C4-2B (cell line): ENCODE results near the gene HEPHL1.
"Not testable (repeated sequence)": the region's sequence is repeated elsewhere in the genome, so short reads cannot be mapped to it uniquely, and the experiment has no call there.

Source experiments
- H3K27ac ChIP-seq: fragments of 450-650 bp; 2 replicates; pipeline ENCODE4 v1.5.1; 2017
- ZFX ChIP-seq: fragments of 450-650 bp; IDR thresholded peaks from 2 replicates; pipeline ENCODE4 v1.6.1; 2017
- TF ChIP-seq, protein P1 (sequence below): fragments of 450-650 bp; conservative IDR thresholded peaks from 2 replicates; pipeline ENCODE4 v1.5.1; 2017; ENCODE audit warnings: mild to moderate bottlenecking

Gene HEPHL1

DNA sequence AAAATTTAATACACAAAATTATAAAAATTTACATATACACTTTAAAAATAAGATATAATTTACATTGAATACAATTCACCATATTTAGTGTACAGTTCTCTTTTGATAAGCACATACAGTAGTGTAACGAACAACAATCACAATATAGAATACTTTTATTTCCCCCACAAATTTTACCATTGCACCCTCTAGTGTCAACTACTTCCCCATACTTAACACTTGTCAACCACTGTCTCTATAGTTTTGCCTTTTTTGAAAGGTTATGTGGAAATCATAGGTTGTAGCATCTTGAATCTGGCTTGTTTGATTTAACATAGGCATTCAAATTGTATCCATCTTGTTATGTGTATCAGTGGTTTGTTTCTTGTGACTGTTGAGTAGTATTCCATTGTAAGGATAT, 86.2 kb downstream of the HEPHL1 start:
- no peak overlapping the region for H3K27ac ChIP-seq
- TF ChIP-seq ZFX = no peak
- TF ChIP-seq, protein P1, sequence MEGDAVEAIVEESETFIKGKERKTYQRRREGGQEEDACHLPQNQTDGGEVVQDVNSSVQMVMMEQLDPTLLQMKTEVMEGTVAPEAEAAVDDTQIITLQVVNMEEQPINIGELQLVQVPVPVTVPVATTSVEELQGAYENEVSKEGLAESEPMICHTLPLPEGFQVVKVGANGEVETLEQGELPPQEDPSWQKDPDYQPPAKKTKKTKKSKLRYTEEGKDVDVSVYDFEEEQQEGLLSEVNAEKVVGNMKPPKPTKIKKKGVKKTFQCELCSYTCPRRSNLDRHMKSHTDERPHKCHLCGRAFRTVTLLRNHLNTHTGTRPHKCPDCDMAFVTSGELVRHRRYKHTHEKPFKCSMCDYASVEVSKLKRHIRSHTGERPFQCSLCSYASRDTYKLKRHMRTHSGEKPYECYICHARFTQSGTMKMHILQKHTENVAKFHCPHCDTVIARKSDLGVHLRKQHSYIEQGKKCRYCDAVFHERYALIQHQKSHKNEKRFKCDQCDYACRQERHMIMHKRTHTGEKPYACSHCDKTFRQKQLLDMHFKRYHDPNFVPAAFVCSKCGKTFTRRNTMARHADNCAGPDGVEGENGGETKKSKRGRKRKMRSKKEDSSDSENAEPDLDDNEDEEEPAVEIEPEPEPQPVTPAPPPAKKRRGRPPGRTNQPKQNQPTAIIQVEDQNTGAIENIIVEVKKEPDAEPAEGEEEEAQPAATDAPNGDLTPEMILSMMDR = peak; percentile 16

DNA sequence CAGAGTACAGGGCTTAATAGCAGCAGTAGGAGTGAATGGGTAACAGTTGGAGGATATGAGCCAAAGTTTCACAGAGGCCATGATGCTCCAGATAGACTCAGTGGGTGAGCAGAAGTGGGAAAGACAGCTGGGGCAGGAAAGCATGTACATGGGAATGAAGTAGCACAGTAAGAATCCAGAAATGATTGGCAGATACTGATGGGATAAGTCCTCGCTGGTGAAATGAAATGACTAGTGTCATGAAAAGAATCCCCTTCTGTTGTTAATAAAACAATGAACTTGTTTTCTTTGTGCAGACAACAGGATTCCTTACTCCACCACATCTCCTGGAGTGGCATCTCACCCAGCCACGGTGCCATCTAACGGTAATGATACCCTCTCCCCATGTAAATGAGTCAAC, 90.1 kb downstream of the HEPHL1 start:
- no peak overlapping the region for H3K27ac ChIP-seq
- TF ChIP-seq ZFX = no peak
- TF ChIP-seq, protein P1 = no peak

DNA sequence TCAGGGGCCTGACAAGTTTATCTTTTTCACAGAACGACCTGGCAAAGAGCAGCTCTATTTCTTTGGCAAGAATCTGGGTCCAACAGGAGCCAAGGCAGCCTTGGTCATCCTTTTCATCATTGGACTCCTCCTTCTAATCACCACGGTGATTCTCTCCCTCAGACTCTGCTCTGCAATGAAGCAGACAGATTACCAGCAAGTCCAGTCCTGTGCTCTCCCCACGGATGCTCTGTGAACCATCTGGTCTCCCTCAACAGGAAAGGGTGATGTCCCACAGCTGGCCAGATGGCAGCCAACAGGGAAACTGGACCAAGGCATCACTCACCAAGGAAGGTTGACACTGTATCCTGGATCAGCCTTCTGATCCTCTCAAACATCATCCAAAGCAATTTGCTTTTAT, 90.5 kb downstream of the HEPHL1 start:
- H3K27ac ChIP-seq = no peak overlapping the region
- TF ChIP-seq, protein P1 = no peak
- TF ChIP-seq ZFX = no peak

DNA sequence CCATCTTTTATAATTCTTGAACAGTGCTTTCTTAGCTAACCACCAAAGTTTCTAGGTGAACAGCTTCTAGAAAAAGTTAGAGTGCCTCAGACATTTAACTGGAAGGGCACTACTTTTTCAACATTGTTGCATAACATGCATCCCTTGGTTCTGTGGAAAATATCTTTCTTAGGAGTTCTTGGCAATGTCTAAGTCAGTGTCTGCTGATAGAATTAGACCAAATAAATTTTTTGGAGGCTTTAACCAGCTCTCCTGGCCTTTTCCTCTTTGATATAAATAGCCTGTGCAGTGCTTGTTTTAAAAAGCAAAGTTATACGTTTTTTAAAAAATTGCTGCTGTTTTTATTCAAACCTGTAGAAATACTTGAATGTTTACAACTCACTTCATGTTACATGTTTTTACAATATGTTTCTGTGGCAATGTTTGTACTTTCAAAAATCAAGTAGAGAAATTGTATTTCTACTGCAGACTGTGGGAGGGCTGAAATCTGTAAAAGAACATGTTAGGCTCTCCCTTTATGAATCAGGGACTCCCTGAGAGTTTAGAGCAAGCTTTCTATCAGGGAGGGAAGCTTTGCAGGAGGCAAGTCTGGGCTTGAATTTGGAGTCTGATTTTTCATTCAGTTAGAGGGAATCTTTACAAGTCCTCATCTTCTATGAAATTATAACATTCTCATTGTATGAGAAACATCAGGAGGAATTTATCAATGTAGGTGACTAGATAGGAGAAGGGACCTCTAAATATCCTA, 91.2 kb downstream of the HEPHL1 start:
- TF ChIP-seq ZFX = no peak
- TF ChIP-seq, protein P1 = no peak
- H3K27ac ChIP-seq = no peak overlapping the region

DNA sequence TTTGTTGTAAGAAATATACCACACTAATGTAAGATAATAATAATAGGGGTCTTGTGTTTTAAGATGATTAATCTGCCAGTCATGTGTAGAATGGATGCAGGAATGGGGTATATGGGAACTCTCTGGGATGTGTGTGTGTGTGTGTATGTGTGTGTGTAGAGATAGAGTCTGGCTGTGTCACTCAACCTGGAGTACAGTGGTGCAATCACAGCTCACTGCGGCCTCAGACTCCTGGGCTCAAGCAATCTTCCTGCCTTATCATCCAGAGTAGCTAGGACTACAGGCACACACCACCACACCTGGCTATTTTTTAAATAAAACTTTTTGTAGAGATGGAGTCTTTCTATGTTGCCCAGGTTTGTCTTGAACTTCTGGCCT, 96.0 kb downstream of the HEPHL1 start:
- H3K27ac ChIP-seq = no peak overlapping the region
- TF ChIP-seq ZFX = no peak
- TF ChIP-seq, protein P1 = no peak

DNA sequence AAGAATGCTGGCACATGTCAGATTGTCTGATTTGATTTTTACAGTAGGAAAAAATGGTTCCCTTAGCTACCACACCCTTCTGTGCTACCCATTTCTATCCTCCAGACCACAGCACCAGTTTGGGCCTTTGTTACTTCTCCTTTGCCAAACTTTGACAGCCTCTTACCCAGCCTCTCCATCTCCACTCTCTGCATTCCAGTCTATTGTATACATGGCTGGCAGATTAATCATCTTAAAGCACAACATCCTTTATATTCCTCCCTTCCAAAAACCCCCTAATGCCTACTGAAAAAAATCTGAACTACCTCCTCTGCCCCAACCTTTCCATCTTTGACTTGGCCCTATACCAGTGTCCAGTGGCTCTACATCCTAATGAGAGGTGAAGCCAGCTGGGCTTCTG, 96.7 kb downstream of the HEPHL1 start:
- TF ChIP-seq, protein P1 = no peak
- no peak for TF ChIP-seq ZFX
- no peak overlapping the region for H3K27ac ChIP-seq

DNA sequence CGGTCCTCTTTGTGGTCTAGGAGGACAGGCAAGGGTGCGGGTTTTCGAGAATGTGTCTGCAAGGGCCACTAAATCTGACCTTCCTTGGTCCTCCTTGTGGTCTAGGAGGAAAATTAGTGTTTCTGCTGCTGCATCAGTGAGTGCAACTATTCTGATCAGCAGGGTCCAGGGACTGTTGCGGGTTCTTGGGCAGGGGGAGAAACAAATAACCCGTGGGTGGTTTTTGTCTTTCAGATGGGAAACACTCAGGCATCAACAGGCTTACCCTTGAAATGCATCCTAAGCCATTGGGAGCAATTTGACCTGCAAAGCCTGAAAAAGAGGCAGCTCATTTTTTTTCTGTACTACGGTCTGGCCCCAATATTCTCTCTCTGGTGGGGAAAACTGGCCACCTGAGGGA, 98.5 kb downstream of the HEPHL1 start:
- not testable (repeated sequence) for H3K27ac ChIP-seq

DNA sequence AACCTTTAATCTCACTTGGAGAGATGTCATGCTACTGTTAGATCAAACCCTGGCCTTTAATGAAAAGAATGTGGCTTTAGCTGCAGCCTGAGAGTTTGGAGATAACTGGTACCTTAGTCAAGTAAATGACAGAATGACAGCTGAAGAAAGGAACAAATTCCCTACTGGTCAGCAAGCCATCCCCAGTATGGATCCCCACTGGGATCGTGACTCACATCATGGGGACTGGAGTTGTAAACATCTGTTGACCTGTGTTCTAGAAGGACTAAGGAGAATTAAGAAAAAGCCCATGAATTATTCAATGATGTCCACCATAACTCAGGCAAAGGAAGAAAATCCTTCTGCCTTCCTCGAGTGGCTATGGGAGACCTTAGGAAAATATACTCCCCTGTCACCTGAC, 99.4 kb downstream of the HEPHL1 start:
- not testable (repeated sequence) for H3K27ac ChIP-seq
